HFFc6 (cell line): Measurements from ENCODE around the gene LUZP2. TPM values are rescaled to one million over a fixed set of nuclear protein-coding genes. Genes with fewer than 3 reads are reported as not detected.

Experiments used
- DNase-seq: peaks from one replicate; pipeline ENCODE4 v3.0.0-alpha.2; 2018
- H3K27ac Mint-ChIP-seq: 2 replicates; pipeline ENCODE4 v1.8.0; 2020; ENCODE audit warnings: mild to moderate bottlenecking, mixed read lengths
- H3K27me3 Mint-ChIP-seq: 2 replicates; pipeline ENCODE4 v1.8.0; 2021; ENCODE audit warnings: mild to moderate bottlenecking, moderate library complexity, mixed read lengths; ENCODE audit not compliant: insufficient read depth
- H3K36me3 Mint-ChIP-seq: 2 replicates; pipeline ENCODE4 v1.8.0; 2021; ENCODE audit warnings: low read depth, mixed read lengths
- H3K4me1 Mint-ChIP-seq: 2 replicates; pipeline ENCODE4 v1.8.0; 2020; ENCODE audit warnings: low read depth, mixed read lengths
- H3K4me3 Mint-ChIP-seq: 2 replicates; pipeline ENCODE4 v1.8.0; 2020; ENCODE audit warnings: mild to moderate bottlenecking, moderate library complexity, mixed read lengths
- H3K9me3 Mint-ChIP-seq: 2 replicates; pipeline ENCODE4 v1.8.0; 2020; ENCODE audit warnings: mild to moderate bottlenecking, mixed read lengths
- CTCF ChIP-seq: fragments of 200-600 bp; sonication (generic); IDR thresholded peaks from 2 replicates; pipeline ENCODE4 v1.5.0; 2021; ENCODE audit warnings: antibody characterized with exemption, mild to moderate bottlenecking
- total RNA-seq, 6 experiments: library from RNA; stranded (reverse); fragmentation: NEBNext Ultra II Directional; extraction: Animal tissue kit (Norgen Biotek cat#: 25700); gene quantifications; 2 replicates in 1 of 6; 3 replicates in 5 of 6; pipeline ENCODE4 v1.2.3, GENCODE V29; 2021

Gene LUZP2
- total RNA-seq, 6 experiments from 2014 or later: not detected

GRCh38 chr11:25066706-25067105 lies 569.9 kb downstream of the LUZP2 start:
- Mint-ChIP-seq H3K4me3 (no peak overlapping the region), H3K27me3 (no peaks in the 10 kb centered on the region), H3K36me3 (no peaks in the 10 kb centered on the region), H3K4me1 (no peaks in the 10 kb centered on the region), H3K9me3 (peaks cover 24% of the 10 kb centered on the region), H3K27ac (no peak overlapping the region)
- no peak for DNase-seq
- TF ChIP-seq CTCF: no peak

- Mint-ChIP-seq H3K4me1 (no peaks in the 10 kb centered on the region), H3K36me3 (no peaks in the 10 kb centered on the region; the same call in 1 of the 2 replicates), H3K27ac (no peak overlapping the region), H3K4me3 (no peak overlapping the region), H3K9me3 (peaks cover 25% of the 10 kb centered on the region), H3K27me3 (no peaks in the 10 kb centered on the region)
- no peak for TF ChIP-seq CTCF
- no peak for DNase-seq
Measured at GRCh38 chr11:25068451-25068850, 571.6 kb downstream of the LUZP2 start.

- no peaks in the 10 kb centered on the region for H3K27me3 Mint-ChIP-seq
Measured at GRCh38 chr11:25094085-25094802, 597.4 kb downstream of the LUZP2 start.

GRCh38 chr11:25119416-25119815 lies 622.6 kb downstream of the LUZP2 start:
- Mint-ChIP-seq H3K4me3 (no peak overlapping the region), H3K27me3 (no peaks in the 10 kb centered on the region; the same call in 1 of the 2 replicates), H3K27ac (no peak overlapping the region), H3K9me3 (peaks cover 15% of the 10 kb centered on the region), H3K4me1 (no peaks in the 10 kb centered on the region), H3K36me3 (no peaks in the 10 kb centered on the region)
- no peak for DNase-seq
- no peak for TF ChIP-seq CTCF

More at GRCh38 chr11:25094085-25094802, 597.4 kb downstream of the LUZP2 start:
- Mint-ChIP-seq H3K36me3 (no peaks in the 10 kb centered on the region), H3K9me3 (peaks cover 4% of the 10 kb centered on the region), H3K4me1 (no peaks in the 10 kb centered on the region), H3K4me3 (no peak overlapping the region), H3K27ac (no peak overlapping the region)
- DNase-seq: no peak
- TF ChIP-seq CTCF: no peak
